Fibroblast of pulmonary artery (primary cell): ENCODE measurements around the gene TMEFF2.
"Not testable (repeated sequence)": the region's sequence is repeated elsewhere in the genome, so short reads cannot be mapped to it uniquely, and the experiment has no call there.

Experiments
- DNase-seq: peaks from one replicate; pipeline ENCODE4 v3.0.0-alpha.2; 2010; ENCODE audit warnings: low read depth
- H3K4me3 ChIP-seq: replicated peaks from 2 replicates; pipeline ENCODE4 v1.5.1; 2011; ENCODE audit warnings: low read depth, mild to moderate bottlenecking, control low read depth, low read length, moderate library complexity
- TF ChIP-seq, protein P1 (sequence below): IDR thresholded peaks from 2 replicates; pipeline ENCODE4 v1.5.1; 2011; ENCODE audit warnings: mild to moderate bottlenecking, control low read depth, low read length, inconsistent platforms; ENCODE audit errors: missing control alignments

The TMEFF2 gene

DNA sequence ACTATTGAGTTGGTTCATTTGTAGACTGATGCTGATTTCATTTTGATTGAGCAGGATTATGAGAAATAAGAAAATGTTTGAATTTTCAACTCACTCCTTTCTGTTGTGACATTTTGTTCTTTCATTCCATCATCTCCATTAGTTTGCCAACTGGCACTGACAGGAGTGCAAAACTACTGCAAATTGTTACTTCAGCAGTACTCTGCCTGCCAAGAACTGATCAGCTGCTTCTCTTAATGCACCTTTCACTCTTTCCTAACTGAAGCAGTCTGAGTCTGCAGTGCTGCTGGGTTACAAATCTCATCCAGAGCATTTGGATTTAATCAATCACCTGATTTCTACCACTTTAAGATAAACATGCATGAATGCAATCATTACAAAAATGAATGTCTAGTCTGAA lies 70.9 kb downstream of the TMEFF2 start:
- TF ChIP-seq, protein P1, sequence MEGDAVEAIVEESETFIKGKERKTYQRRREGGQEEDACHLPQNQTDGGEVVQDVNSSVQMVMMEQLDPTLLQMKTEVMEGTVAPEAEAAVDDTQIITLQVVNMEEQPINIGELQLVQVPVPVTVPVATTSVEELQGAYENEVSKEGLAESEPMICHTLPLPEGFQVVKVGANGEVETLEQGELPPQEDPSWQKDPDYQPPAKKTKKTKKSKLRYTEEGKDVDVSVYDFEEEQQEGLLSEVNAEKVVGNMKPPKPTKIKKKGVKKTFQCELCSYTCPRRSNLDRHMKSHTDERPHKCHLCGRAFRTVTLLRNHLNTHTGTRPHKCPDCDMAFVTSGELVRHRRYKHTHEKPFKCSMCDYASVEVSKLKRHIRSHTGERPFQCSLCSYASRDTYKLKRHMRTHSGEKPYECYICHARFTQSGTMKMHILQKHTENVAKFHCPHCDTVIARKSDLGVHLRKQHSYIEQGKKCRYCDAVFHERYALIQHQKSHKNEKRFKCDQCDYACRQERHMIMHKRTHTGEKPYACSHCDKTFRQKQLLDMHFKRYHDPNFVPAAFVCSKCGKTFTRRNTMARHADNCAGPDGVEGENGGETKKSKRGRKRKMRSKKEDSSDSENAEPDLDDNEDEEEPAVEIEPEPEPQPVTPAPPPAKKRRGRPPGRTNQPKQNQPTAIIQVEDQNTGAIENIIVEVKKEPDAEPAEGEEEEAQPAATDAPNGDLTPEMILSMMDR, result no peak
- DNase-seq, result peak; percentile 30
- no peak overlapping the region for H3K4me3 ChIP-seq

DNA sequence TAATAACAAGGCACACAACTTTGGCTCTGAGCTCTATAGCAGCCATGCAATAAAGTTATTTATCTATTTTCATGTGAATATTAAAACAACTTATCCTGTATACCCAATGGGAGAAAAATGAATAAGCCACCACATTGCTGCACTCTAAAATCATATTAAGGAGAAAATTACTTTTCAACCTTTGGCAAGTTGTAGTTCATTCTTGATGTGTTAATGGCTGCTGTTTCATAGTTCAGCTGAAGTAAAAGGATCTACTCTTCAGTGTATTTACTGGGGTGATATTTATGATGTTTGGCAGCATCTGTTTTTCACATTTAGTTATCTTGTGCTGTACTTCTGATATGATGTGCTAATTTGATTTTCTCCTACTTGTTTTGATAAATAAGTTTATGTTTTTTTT lies 71.8 kb downstream of the TMEFF2 start:
- DNase-seq, result no peak
- H3K4me3 ChIP-seq, result no peak overlapping the region
- TF ChIP-seq, protein P1, result no peak

DNA sequence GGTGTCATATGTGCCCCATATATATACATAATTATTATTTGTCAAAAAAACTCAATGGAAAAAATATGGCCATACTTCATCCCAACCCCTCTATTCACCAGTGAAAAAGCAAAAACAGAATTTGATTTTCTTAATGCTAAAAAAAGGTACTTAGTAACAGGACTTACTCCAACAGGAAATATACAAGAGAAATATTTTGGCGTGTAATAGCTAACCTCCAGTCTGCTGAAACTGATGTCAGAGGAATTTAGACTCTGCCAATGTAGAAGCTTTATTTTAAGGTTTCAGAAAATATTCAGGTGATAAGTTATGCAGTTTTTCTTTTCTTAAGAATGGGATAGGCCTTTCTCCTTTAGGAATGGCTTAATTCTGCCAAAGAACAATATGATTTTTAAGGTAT lies 72.6 kb downstream of the TMEFF2 start:
- H3K4me3 ChIP-seq, result no peak overlapping the region
- DNase-seq, result no peak
- TF ChIP-seq, protein P1, result no peak

DNA sequence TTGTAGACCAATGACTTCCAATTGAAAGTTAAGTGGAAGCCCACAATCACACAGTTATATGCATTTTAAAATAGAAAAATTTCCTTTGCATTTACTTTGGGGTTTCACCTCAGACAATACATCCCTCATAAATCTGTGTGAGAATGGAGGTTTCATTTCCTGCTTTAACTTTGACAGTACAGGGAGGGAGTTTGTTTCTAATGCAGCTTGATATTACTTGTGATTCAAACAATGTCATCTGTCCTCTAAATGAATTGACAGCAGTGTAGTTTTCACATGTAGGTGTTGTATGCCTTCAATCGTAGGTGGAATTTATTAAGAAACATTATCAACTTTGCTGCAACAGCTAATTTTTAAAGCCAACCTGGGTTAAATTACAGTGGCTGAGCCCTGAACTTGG lies 75.2 kb downstream of the TMEFF2 start:
- TF ChIP-seq, protein P1, result no peak
- no peak for DNase-seq
- no peak overlapping the region for H3K4me3 ChIP-seq

DNA sequence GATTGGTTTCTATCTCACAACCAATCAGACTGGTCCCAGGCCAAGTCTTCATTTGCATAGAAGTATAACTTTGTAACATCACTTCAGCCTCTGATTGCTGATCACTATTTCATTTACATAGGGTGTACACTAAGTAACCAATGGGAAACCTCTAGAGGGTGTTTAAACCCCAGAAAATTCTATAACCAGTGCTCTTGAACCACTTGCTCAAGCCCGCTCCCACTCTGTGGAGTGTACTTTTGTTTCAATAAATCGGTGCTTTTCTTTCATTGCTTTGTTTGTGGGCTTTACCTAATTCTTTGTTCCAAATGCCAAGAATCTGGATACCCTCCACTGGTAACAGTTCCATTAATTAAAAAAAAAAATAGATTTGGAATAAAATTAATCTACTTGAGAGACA lies 77.0 kb downstream of the TMEFF2 start:
- no peak overlapping the region for H3K4me3 ChIP-seq
- no peak for DNase-seq
- TF ChIP-seq, protein P1, result no peak

DNA sequence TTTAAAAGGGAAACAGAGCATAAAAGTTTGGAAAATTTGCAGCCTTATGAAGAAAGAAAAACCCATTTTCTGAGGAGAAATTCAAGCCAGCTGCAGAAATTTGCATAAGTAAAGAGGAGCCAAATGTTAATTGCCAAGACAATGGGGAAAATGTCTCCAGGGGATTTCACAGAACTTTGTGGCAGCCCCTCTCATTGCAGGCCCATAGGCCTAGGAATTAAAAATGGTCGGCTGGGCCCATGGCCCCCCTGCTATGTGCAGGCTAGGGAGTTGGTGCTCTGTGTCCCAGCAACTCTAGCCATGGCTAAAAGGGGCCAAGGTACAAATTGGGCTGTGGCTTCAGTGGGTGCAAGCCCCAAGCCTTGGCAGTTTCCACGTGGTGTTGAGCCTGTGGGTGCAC lies 83.2 kb downstream of the TMEFF2 start:
- not testable (repeated sequence) for DNase-seq, H3K4me3 ChIP-seq

DNA sequence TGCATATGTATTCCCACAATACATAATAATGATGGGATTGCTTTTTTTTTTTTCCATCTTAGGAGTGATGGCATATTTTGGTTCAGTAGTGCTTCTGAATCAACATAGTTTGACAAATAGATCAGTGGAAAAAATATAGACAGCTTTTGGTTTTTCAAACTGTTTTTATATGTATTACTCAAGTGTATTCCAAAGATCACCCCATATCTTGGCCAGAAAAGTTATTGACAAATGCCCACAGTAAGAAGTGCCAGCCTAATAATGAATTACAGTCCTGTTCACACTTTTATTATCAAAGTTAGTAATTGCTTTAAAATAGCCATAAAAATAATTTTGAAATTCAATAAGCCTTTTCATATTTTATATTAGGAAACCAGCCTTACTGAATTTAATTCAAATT lies 95.0 kb downstream of the TMEFF2 start:
- TF ChIP-seq, protein P1, result no peak
- no peak overlapping the region for H3K4me3 ChIP-seq
- DNase-seq, result no peak
